Activated gamma-delta T cell (primary cell): ENCODE data around the gene CREB3L2.
"Not testable (repeated sequence)": the region's sequence is repeated elsewhere in the genome, so short reads cannot be mapped to it uniquely, and the experiment has no call there.

Experiments
- DNase-seq: peaks from one replicate; lab custom pipeline; 2025; lab: John Stamatoyannopoulos, UW
- total RNA-seq, 2 donors: gene quantifications; one replicate each; lab custom pipeline; 2026; lab: John Stamatoyannopoulos, UW

Gene CREB3L2, protein sequence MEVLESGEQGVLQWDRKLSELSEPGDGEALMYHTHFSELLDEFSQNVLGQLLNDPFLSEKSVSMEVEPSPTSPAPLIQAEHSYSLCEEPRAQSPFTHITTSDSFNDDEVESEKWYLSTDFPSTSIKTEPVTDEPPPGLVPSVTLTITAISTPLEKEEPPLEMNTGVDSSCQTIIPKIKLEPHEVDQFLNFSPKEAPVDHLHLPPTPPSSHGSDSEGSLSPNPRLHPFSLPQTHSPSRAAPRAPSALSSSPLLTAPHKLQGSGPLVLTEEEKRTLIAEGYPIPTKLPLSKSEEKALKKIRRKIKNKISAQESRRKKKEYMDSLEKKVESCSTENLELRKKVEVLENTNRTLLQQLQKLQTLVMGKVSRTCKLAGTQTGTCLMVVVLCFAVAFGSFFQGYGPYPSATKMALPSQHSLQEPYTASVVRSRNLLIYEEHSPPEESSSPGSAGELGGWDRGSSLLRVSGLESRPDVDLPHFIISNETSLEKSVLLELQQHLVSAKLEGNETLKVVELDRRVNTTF
- 20.2 to 23.6 reads per million in 2 donors for total RNA-seq

- DNase-seq = peak; percentile 59
These were observed at the start of gene CREB3L2 for GRCh38 chr7:138001529-138002095. TSS of gene CREB3L2 (minus strand) at chr7:138002086. CDS start at chr7:138001705, 381 bp downstream.

- no peak for DNase-seq
These were observed 47.7 kb upstream of the CREB3L2 start for GRCh38 chr7:138049505-138050116.

DNA sequence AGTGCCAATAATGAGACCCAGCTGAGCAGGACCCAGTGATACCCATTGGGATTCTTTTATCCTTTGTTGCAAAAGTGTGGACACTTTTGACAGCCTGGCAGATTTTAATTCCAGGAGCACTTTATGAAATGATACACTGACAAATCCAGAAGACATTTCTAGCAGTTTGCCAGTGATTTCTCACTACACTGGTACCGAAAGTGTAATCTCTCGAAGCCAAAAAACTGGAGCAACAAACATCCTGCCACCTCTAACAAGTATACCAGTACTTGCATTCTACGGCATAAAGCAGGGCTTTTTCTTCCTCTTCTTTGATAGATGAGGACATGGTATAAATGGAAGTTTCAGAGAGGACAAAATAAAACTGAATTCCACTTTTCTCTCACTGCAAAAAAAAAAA, 46.0 kb upstream of the CREB3L2 start:
- DNase-seq = no peak

DNA sequence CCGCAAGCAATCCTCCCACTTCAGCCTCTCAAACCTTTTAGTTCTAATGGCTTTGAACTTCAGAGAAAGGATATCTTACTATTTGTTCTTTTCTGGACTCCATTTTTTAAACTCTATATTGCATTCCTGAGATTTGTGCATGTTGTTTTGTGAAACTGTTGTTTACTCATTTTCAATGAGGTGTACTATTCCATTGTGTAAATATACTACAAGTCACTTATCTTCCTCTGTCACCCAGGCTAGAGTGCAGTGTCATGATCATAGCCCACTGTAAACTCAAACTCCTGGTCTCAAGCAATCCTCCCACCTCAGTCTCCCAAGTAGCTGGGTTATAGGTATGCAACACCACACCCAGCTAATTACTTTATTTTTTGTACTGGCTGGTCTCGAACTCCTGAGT, 43.0 kb upstream of the CREB3L2 start:
- no peak for DNase-seq

DNA sequence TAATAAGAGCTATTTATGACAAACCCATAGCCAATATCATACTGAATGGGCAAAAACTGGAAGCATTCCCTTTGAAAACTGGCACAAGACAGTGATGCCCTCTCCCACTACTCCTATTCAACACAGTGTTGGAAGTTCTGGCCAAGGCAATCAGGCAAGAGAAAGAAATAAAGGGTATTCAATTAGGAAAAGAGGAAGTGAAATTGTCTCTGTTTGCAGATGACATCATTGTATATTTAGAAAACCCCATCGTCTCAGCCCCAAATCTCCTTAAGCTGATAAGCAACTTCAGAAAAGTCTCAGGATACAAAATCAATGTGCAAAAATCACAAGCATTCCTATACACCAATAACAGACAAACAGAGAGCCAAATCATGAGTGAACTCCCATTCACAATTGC, 38.2 kb upstream of the CREB3L2 start:
- not testable (repeated sequence) for DNase-seq

DNA sequence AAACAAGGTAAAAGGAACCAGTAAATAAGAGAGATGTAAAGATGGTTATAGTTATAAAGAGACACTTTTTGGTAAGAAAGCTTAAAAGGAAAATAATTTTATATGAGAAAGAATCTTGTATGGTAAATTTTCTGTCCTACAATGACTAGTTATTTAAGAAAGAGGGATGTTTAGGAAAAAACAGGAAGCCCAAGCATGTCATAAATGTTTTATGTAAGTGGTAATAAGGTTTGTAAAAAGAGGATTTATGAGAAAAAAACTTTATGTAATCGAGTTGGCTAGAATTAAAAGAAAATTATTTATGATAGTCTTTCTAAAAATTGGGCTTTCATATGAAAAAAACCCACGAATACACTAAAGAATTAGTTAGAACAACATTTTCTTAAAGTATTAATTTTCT, 34.2 kb upstream of the CREB3L2 start:
- DNase-seq = no peak

- DNase-seq = no peak
These were observed 31.4 kb upstream of the CREB3L2 start for GRCh38 chr7:138033241-138033640.

DNA sequence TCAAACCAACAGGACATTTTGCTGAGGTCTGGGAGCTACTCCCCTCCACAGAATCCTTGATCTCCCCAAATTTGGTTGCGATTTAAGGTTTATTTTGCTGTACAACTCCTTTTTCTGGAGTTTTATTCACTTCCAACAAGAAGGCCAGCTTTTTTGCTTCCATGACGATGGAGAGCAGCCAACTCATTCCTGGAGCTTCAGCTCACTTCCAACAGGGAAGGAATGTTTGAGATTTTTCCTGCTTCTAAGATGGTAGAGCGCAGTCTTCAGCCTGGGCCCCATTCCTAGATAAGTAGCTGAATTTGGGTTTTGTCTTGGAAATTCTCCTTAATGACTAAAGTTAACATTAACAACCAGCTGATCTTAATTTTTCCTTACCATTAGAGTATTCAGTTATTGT, 30.9 kb upstream of the CREB3L2 start:
- DNase-seq = no peak

GRCh38 chr7:138032186-138032585, 30.3 kb upstream of the CREB3L2 start:
- no peak for DNase-seq

DNA sequence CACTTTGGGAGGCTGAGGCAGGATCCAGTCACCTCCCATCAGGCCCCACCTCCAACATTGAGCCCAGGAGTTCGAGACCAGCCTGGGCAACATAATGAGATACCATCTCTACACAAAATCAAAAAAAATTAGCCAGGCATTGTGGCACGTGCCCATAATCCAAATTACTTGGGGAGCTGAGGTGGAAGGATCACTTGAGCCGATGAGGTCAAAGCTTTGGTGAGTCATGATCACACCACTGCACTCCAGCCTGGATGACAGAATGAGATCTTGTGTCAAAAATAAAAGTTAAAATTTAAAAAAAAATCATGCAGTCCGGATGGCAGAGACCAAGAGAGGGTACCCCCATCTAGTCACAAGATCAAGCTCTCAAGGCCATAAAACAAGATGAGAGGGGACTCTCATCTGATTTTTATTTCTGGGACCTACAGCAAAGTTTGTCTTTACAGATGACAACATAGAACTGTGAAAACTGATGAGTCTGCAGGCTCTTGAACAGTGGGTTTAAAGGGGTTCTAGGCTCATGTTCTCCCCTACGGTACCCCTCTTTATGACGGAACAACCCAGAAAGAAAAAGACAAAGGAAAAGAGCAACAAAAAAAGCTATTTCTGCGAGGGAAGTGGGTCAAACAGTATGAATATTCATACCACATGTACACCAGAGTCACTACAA, 28.9 kb upstream of the CREB3L2 start:
- no peak for DNase-seq

- DNase-seq = no peak
These were observed 28.1 kb upstream of the CREB3L2 start for GRCh38 chr7:138029941-138030340.

GRCh38 chr7:138029126-138029525, 27.2 kb upstream of the CREB3L2 start:
- no peak for DNase-seq

GRCh38 chr7:138027100-138027499, 25.2 kb upstream of the CREB3L2 start:
- no peak for DNase-seq

GRCh38 chr7:138025215-138026186, 23.6 kb upstream of the CREB3L2 start:
- DNase-seq = no peak

GRCh38 chr7:138024765-138025164, 22.9 kb upstream of the CREB3L2 start:
- no peak for DNase-seq

GRCh38 chr7:138024343-138024691, 22.4 kb upstream of the CREB3L2 start:
- no peak for DNase-seq

GRCh38 chr7:138023618-138024342, 21.9 kb upstream of the CREB3L2 start:
- DNase-seq = no peak

DNA sequence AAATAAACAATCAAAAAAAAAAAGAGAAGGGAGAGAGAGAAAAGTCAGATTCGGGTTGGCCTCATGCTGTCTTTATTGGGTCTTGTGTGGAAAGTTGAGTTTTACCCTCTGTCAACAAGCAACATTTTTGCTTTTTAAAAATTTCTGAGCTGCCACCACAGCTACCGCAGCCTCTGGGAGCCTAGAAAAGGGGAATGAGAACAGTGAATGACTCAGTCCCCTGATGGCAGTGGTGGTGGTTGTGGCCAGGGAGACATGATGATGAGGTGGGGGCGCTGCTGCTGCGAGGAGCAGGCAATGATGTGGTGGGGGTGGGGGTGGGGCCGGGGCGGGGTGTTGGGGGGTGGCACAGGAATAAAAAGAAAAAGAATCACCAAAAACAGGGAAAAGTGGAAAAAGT, 20.0 kb upstream of the CREB3L2 start:
- no peak for DNase-seq

DNA sequence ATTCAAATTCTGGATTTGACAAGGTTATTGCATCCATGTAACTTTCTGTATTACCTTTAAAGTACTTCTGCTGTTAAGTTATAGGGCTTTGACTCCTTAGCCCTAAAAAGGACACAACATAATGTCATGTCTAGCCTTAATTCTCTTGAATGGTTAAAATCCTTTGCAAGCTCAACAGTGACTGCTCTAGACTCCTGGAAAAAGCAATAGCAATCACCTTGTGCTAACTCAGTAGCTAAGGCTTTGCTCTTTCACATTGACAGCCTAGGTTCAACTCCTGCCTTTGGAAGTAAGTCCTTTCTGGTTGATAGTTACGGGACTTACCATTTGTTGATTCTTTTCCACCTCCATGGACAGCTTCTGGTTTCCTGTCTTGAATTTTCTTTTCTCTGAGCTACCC, 16.1 kb upstream of the CREB3L2 start:
- no peak for DNase-seq

DNA sequence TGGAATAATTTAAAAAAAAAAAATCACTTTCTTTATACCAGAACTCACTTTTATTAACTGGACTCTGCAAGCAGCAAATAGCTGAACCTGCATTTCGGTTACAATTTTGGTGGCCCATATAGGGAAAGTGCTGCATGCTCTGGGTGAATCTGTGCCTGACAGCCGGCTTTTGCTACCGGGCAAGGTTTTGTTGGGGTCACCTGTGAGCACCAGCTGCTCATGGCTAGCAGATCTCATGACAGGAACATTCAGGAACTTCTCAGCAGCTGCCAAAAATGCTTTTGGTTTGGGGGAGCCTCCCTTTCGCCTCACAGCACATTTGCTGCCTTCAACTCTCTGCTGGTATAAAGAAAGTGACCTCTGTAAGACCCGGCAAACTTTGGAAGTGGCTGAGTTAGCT, 13.2 kb upstream of the CREB3L2 start:
- no peak for DNase-seq

- DNase-seq = no peak
These were observed 12.8 kb upstream of the CREB3L2 start for GRCh38 chr7:138014686-138015085.
